Mucosa of descending colon (tissue), 3 donors: ENCODE measurements around the gene CDK6. TPM values are rescaled to one million over a fixed set of nuclear protein-coding genes. Genes with fewer than 3 reads are reported as not detected.
A peak's percentile ranks its signal among the peaks of the same experiment; 100 is the strongest.

ENCODE experiments used
- ATAC-seq: fragments of 200-7000 bp; cut with Tn5 transposase; one replicate; pipeline ENCODE4 v1.9.1; 2020; ENCODE audit warnings: mild to moderate bottlenecking, moderate library complexity
- DNase-seq, 3 donors: peaks; one replicate each; pipeline ENCODE4 v3.0.0-alpha.2; 2020
- H3K36me3 ChIP-seq: fragments of 200-600 bp; one replicate; pipeline ENCODE4 v1.8.0; 2021; ENCODE audit warnings: low read depth, mild to moderate bottlenecking
- H3K4me1 ChIP-seq: fragments of 200-600 bp; one replicate; pipeline ENCODE4 v1.8.0; 2021; ENCODE audit warnings: low read depth, mild to moderate bottlenecking
- H3K4me3 ChIP-seq: fragments of 200-600 bp; one replicate; pipeline ENCODE4 v1.8.0; 2021; ENCODE audit warnings: mild to moderate bottlenecking
- H3K9me3 ChIP-seq: fragments of 200-600 bp; one replicate; pipeline ENCODE4 v1.8.0; 2021; ENCODE audit warnings: mild to moderate bottlenecking
- CTCF ChIP-seq: fragments of 200-600 bp; IDR thresholded peaks from one replicate; pipeline ENCODE4 v1.8.0; 2022; ENCODE audit warnings: antibody characterized with exemption, mild to moderate bottlenecking
- intact Hi-C, 2 donors: fragments of 100-400 bp; cut with DNase I in 1 of 2; cut with micrococcal nuclease in 1 of 2; formaldehyde crosslinking; loops; one replicate each; pipeline versions ENCODE4 v1.11.0 to v1.11.1; 2022; cut with DNase I, micrococcal nuclease
- total RNA-seq, 3 donors: library from RNA; stranded (reverse); fragmentation: NEBNext Ultra II Directional in 2 of 3; extraction: Animal tissue kit (Norgen Biotek cat#: 25700) in 2 of 3; gene quantifications; one replicate each; pipeline versions ENCODE4 v1.2.1 to v1.2.4, GENCODE V29; 2021 to 2023
- donor health status: DM: no; HTN: no; CAD: no; lungs with moderate emphysema.
- donor health status: DM: no; HTN: no; CAD: no.
- donor health status: DM: no; HTN: yes; CAD: no.

Gene CDK6
- total RNA-seq, 3 donors from 2014 or later = 23.4 to 52.4 (median 33.1) TPM

- H3K36me3 ChIP-seq = no peaks in the 10 kb centered on the region
- TF ChIP-seq CTCF = no peak
- no peaks in the 10 kb centered on the region for H3K9me3 ChIP-seq
- DNase-seq = peak; percentile 91 to 92 (median 92)
- peak; percentile 74 for ATAC-seq
- intact Hi-C loops = loop anchor here (5.0 to 10.0 kb wide), 4 partner anchors 137 to 212 kb away; no protein-coding TSS in a partner anchor
- H3K4me3 ChIP-seq = peak overlapping the region; percentile 59
- peaks cover 11% of the 10 kb centered on the region for H3K4me1 ChIP-seq
Observed at GRCh38 chr7:92833766-92834506, 2.4 kb downstream of the CDK6 start.

DNA sequence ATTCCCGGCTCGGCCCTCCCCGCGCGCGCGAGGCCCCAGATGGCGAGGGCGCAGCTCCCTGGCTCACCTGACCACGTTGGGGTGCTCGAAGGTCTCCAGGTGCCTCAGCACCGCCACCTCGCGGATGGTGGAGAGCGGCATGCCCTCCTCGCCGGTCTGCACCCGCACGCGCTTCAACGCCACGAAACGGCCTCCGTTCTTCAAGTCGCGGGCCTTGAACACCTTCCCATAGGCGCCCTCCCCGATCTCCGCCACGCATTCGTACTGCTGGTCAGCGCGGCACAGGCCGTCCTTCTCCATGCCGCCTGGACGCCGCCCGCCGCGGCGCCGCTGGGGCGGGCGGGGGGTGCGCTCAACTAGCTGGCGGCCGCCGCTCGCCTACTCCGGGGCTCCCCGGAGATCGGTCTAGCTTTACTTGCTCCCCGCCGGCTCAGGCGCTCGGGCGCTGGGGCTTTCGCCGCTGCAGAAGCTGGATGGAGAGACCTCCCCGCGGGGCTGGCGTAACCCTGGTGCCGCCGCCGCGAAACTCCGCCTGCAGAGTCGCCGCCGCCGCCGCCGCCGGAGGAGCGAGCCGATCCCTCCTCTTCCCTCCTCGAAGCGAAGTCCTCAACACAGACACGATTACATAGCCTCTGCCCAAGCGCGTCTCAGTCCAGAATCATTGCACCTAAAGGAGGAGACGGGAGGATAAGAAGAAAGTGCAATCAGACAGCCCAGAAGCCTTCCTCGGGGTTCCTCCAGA is 3.2 kb downstream of the CDK6 start:
- TF ChIP-seq CTCF = peak; percentile 80
- Histone ChIP-seq H3K4me3 (peak overlapping the region; percentile 59), H3K4me1 (peaks cover 11% of the 10 kb centered on the region), H3K36me3 (no peaks in the 10 kb centered on the region), H3K9me3 (no peaks in the 10 kb centered on the region)
- DNase-seq (peak; percentile 94 to 95 (median 95)), ATAC-seq (peak; percentile 85)
- intact Hi-C loops = loop anchor here (5.0 to 10.0 kb wide), 4 partner anchors 136 to 211 kb away; no protein-coding TSS in a partner anchor

DNA sequence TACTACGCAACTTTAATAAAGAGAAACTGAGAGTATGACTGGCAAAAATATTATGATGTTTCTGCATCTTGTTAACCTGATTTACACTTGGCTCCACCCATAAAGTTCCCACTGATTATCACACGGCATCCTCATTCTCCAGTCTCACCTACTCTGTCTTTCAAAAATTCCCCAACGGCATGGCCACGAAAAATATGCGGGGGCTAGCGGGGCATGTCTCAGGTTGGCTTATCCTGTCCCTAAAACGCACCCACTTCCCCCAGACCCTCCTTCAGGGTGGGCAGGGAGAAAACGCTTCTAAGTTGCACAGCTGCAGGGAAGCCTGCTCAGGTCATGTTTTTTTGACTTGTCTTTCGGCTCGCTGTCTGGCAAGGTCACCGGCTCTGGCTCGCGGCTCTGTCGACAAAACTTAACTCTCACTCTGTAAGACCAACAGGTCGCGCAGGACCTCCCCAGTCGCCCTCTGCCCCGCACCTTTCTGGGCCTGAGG is 3.8 kb downstream of the CDK6 start:
- ATAC-seq = no peak
- intact Hi-C loops = loop anchor here (5.0 to 10.0 kb wide), 4 partner anchors 135 to 210 kb away; no protein-coding TSS in a partner anchor
- H3K9me3 ChIP-seq = no peaks in the 10 kb centered on the region
- no peak for TF ChIP-seq CTCF
- H3K4me1 ChIP-seq = peaks cover 11% of the 10 kb centered on the region
- no peak for DNase-seq
- no peaks in the 10 kb centered on the region for H3K36me3 ChIP-seq
- peak overlapping the region; percentile 59 for H3K4me3 ChIP-seq

DNA sequence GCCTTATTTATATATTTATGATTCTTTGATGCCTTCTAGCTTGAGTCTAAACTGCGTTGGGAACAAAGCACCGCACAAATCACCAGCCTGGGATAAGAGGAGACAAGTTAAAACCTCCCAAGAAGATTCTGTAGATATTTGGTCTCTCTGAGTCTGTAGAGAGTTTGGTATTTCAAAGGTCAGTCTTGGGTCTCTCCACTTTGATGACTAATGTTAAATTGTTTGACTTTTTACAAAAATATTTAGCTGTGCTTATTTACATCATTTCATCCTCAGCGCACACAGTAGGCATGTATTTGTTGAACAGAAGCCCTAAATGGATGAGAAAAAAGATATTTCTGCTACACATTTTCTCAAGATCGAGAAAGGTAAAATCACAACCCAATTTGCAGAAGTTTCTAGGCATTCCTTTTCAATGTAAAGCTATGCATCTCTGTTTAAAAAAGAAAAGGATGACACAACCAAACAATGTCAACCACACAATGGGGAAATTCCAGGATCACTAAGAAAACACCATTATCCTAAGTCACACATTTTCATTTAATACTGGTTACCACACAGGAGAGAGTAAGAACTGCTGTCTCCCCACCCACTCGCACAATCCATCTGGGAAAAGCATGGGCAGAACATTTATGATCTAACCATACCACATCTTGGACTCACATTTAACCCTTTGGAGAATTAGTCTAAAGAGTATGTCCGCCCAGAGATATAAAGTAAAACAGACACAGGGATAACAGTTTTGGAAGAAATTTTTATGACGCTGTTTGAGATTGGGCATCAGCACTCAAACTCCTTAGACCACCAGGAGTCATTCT is 4.4 kb downstream of the CDK6 start:
- DNase-seq (no peak), ATAC-seq (no peak)
- H3K36me3 ChIP-seq = no peaks in the 10 kb centered on the region
- intact Hi-C loops = loop anchor here (5.0 to 10.0 kb wide), 4 partner anchors 135 to 210 kb away; no protein-coding TSS in a partner anchor
- no peaks in the 10 kb centered on the region for H3K9me3 ChIP-seq
- H3K4me1 ChIP-seq = peaks cover 11% of the 10 kb centered on the region
- H3K4me3 ChIP-seq = peak overlapping the region; percentile 59
- TF ChIP-seq CTCF = no peak

DNA sequence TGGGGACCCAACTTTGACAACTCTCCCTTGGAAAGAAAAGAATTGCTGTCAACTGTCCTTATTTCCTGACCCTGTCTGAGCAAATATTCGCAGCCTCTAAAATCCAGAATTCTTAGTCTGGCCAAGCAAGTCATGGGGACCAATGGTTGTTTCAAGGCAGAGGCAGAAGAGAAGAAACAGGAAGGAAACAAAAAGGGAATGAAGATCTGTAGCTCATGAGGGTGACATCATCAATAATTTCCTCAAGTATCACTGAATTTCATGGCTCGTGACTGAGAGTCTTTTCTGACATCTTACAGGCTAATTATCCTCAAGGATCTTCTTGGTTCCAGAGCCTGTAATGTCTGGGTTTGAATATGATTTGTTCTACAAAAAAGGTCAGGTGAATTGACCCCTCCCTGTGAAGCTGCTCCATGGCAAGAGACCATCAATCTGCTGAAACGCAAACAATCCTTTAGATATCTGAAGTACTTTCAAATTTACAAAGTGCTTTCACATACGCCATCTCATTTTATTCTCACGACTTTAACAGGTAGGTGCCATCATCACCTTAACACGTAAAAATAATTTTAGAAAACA is 5.8 kb downstream of the CDK6 start:
- H3K4me1 ChIP-seq = peaks cover 14% of the 10 kb centered on the region
- DNase-seq (no peak), ATAC-seq (no peak)
- H3K9me3 ChIP-seq = no peaks in the 10 kb centered on the region
- H3K4me3 ChIP-seq = no peak overlapping the region
- no peak for TF ChIP-seq CTCF
- no peaks in the 10 kb centered on the region for H3K36me3 ChIP-seq
- intact Hi-C loops = loop anchor here (5.0 to 10.0 kb wide), 4 partner anchors 133 to 208 kb away; no protein-coding TSS in a partner anchor
